ENCODE data around the gene ZNF808. TPM values are rescaled to one million over a fixed set of nuclear protein-coding genes. Genes with fewer than 3 reads are reported as not detected.
"Not testable (repeated sequence)": the region's sequence is repeated elsewhere in the genome, so short reads cannot be mapped to it uniquely, and the experiment has no call there.

The ZNF808 gene
- total RNA-seq, 2 donors from 2014 or later: 27.9 to 28.7 TPM

DNA sequence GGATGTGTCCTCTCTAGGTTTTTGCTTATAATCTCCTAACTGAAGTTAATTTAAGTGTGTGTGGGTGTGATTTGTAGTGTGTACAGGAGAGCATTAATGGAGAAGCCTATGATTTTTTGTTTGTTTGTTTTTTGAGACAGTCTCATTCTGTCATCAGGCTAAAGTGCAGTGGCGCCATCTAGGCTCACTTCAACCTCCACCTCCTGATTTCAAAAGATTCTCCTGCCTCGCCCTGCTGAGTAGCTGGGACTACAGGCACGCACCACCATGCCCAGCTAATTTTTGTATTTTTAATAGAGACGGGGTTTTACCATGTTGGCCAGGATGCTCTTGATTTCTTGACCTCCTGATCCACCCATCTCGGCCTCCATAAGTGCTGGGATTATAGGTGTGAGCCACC, 63.3 kb downstream of the ZNF808 start:
- H3K27me3 ChIP-seq: no peaks in the 10 kb centered on the region
- H3K27ac ChIP-seq: no peak overlapping the region
- H3K9ac ChIP-seq (ENCODE audit: low read depth in 2 of 2, low read length in 2 of 2): no peak overlapping the region
- no peaks in the 10 kb centered on the region for H3K36me3 ChIP-seq
- no peaks in the 10 kb centered on the region for H3K4me1 ChIP-seq
- no peak for DNase-seq
- intact Hi-C loops (cut with DNase I): no loop called here
- H3K9me3 ChIP-seq: no peaks in the 10 kb centered on the region
- H3K4me3 ChIP-seq: no peak overlapping the region
- TF ChIP-seq CTCF (IDR thresholded peaks at IDR 0.05): no peak

DNA sequence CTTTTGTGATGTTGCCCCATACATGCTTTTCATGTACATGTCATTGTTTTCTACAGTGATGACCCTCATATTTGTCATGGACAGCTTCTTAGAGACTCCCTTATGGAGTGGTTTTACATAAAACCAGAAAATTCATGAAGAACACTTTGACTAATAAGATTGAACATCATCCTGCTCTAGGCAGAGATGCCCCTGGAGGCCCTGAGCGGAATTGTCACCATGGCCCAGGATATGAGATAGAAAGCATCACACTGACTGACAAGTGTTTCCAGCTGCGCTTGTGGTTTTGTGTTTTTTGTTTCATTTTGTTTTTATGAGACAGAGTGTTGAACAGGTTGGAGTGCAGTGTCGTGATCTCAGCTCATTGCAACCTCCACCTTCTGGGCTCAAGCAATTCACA, 64.8 kb downstream of the ZNF808 start:
- Histone ChIP-seq H3K4me1 (no peaks in the 10 kb centered on the region), H3K27ac (no peak overlapping the region), H3K4me3 (no peak overlapping the region), H3K36me3 (no peaks in the 10 kb centered on the region), H3K9me3 (peaks cover under 1% of the 10 kb centered on the region), H3K9ac (ENCODE audit: low read depth in 2 of 2, low read length in 2 of 2) (no peak overlapping the region), H3K27me3 (no peaks in the 10 kb centered on the region)
- TF ChIP-seq CTCF (IDR thresholded peaks at IDR 0.05): no peak
- intact Hi-C loops (cut with DNase I): no loop called here
- no peak for DNase-seq

DNA sequence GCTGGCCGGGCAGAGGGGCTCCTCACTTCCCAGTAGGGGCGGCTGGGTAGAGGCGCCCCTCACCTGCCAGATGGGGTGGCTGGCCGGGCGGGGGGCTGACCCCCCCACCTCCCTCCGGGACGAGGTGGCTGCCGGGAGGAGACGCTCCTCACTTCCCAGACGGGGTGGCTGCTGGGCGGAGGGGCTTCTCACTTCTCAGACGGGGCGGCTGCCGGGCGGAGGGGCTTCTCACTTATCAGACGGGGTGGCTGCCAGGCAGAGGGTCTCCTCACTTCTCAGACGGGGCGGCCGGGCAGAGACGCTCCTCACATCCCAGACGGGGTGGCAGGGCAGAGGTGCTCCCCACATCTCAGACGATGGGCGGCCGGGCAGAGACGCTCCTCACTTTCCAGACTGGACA, 66.0 kb downstream of the ZNF808 start:
- DNase-seq; H3K27ac ChIP-seq; H3K9ac ChIP-seq (ENCODE audit: low read depth in 2 of 2, low read length in 2 of 2); intact Hi-C loops (cut with DNase I); H3K27me3 ChIP-seq; H3K36me3 ChIP-seq; H3K4me3 ChIP-seq; H3K9me3 ChIP-seq; H3K4me1 ChIP-seq: not testable (repeated sequence)

DNA sequence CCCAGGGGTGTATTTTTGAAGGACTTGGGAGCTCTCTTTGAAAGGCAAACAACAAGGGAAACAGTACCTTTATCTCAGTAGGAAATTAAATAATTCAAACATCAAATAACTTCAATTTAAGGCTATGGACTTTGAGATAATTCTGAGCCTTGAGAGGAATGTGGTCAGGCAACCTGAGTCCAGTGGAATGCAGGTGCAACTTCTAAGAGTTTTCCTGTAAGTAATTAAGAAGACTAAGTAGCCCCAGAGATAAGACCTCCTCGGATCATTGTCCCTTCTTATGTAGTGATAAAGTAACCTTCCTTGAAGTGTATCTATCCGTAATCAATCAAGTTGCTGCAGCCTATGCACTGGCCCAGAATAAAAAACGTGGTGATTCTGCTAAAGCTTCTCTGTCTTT, 71.8 kb downstream of the ZNF808 start:
- no peak for TF ChIP-seq CTCF (IDR thresholded peaks at IDR 0.05)
- Histone ChIP-seq H3K9me3 (peaks cover 6% of the 10 kb centered on the region), H3K36me3 (no peaks in the 10 kb centered on the region), H3K4me1 (no peaks in the 10 kb centered on the region), H3K27me3 (no peaks in the 10 kb centered on the region), H3K4me3 (no peak overlapping the region), H3K27ac (no peak overlapping the region), H3K9ac (ENCODE audit: low read depth in 2 of 2, low read length in 2 of 2) (no peak overlapping the region)
- no peak for DNase-seq
- intact Hi-C loops (cut with DNase I): no loop called here

DNA sequence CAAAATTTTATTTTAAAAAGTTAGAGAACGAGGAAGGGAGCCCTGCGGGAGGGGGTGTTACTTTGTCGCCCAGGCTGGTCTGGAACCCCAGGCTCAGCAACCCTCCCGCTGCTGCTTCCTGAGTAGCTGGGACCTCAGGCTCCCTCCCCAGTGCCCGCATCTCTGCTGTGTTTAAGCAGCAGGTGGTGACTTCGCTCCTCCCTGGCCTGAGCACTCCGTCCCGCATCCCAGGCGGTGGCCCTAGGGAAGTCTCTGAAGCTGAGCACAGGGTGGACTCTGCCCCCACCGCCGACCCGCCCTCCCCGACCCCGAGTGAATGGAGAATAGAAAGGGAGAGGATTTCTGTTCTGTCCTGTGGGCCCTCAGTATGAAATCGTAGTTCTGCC, 73.2 kb downstream of the ZNF808 start:
- no peaks in the 10 kb centered on the region for H3K4me1 ChIP-seq
- H3K9ac ChIP-seq (ENCODE audit: low read depth in 2 of 2, low read length in 2 of 2): peak overlapping the region; percentile 55 to 56
- TF ChIP-seq CTCF (IDR thresholded peaks at IDR 0.05): no peak
- peak overlapping the region; percentile 85 for H3K27ac ChIP-seq
- peak overlapping the region; percentile 67 for H3K4me3 ChIP-seq
- DNase-seq: peak; percentile 76
- intact Hi-C loops (cut with DNase I): no loop called here
- H3K9me3 ChIP-seq: peaks cover 6% of the 10 kb centered on the region
- H3K27me3 ChIP-seq: no peaks in the 10 kb centered on the region
- H3K36me3 ChIP-seq: no peaks in the 10 kb centered on the region

DNA sequence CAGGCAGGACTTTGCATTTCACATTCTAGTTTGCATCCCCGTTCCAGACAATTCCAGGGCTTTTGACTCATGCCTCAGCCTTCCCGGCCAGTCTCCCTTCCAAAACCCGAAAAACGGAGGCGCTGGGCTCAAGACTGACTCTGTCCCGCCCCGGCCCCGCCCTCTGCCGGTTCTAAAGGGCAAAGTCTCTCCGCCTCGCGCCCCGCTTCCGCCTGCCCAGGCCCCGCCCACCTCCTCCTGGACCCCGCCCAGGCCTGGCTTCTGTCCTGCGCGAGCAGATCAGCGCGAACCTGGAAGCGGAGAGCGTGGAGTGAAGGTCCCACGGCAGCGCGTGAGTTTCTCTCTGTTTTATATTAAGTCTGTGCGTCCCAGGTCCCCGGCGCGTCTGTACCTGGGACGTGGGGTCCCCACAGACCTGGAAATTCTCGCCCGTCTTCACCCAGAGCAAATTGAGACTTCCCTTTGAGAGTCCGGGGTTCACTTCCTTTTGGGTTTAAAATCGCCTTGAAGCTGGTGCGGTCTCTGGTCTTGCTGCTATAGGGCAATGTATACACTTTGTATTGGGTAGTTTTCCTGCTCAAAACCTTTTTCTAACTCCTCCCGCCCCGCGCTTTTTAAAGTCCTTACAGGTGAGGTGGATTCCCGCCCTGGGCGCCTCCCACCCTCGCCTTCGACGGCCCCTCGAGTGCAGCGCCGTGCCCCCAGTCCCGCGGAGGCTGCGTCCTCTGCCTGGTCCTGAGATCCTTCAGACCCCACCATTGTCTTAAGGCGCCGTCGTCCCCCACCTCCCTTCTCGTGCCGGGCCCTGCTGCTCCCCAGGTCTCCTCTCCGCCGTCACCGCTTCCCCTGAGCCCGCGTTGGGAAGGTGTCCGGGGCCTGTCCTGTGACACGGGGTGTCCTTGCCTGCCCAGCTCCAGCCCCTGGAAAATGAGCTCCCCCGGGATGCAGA, 73.8 kb downstream of the ZNF808 start:
- no peak for TF ChIP-seq CTCF (IDR thresholded peaks at IDR 0.05)
- intact Hi-C loops (cut with DNase I): no loop called here
- no peaks in the 10 kb centered on the region for H3K4me1 ChIP-seq

GRCh38 chr19:52601974-52602366, 74.5 kb downstream of the ZNF808 start:
- intact Hi-C loops (cut with DNase I); H3K9me3 ChIP-seq; H3K4me1 ChIP-seq; H3K36me3 ChIP-seq; H3K27me3 ChIP-seq; DNase-seq: not testable (repeated sequence)
- Histone ChIP-seq H3K27ac (peak overlapping the region; percentile 85), H3K4me3 (peak overlapping the region; percentile 67), H3K9ac (ENCODE audit: low read depth in 2 of 2, low read length in 2 of 2) (peak overlapping the region; percentile 70 to 79)

More for the DNA sequence above, 73.8 kb downstream of the ZNF808 start:
- Histone ChIP-seq H3K4me3 (peak overlapping the region; percentile 67), H3K9me3 (peaks cover 6% of the 10 kb centered on the region), H3K27me3 (no peaks in the 10 kb centered on the region), H3K27ac (peak overlapping the region; percentile 85), H3K36me3 (no peaks in the 10 kb centered on the region), H3K9ac (ENCODE audit: low read depth in 2 of 2, low read length in 2 of 2) (peak overlapping the region; percentile 70 to 79)
- DNase-seq: peak; percentile 98

Measured in colonic mucosa (tissue), 4 donors.